ENCODE measurements around the gene KRABD2.

Gene KRABD2

GRCh38 chr17:8412089-8412488 is 35.6 kb upstream of the KRABD2 start:
- Histone ChIP-seq H3K27me3 (ENCODE audit: control insufficient read depth in 4 of 4, insufficient read depth in 4 of 4, low read length in 3 of 4) (no peaks in the 10 kb centered on the region), H3K4me3 (ENCODE audit: low read depth in 1 of 3, low read length in 3 of 3) (no peak overlapping the region), H3K4me1 (ENCODE audit: control insufficient read depth in 4 of 4, insufficient read depth in 4 of 4, low read length in 3 of 4) (peaks cover 0 to 9% (median 8%) of the 10 kb centered on the region in 4 donors), H3K9me3 (ENCODE audit: control insufficient read depth in 4 of 4, low read length in 3 of 4) (no peaks in the 10 kb centered on the region), H3K9ac (ENCODE audit: low read depth in 1 of 2, low read length in 2 of 2) (no peak overlapping the region), H3K27ac (ENCODE audit: low read depth in 1 of 2, low read length in 2 of 2) (no peak overlapping the region), H3K36me3 (ENCODE audit: control insufficient read depth in 4 of 4, insufficient read depth in 3 of 4, low read depth in 1 of 4, low read length in 3 of 4) (no peaks in the 10 kb centered on the region)
- TF ChIP-seq TAF1 (conservative IDR thresholded peaks at IDR 0.05), result no peak
- no peak for TF ChIP-seq GABPA (IDR thresholded peaks at IDR 0.05 in 1 of 2, conservative IDR thresholded peaks at IDR 0.05 in 1 of 2)
- TF ChIP-seq SP1 (IDR thresholded peaks at IDR 0.05), result no peak
- no peak for TF ChIP-seq MAX (IDR thresholded peaks at IDR 0.05)
- TF ChIP-seq ATF3 (IDR thresholded peaks at IDR 0.05), result no peak
- no peak for TF ChIP-seq FOXA2 (IDR thresholded peaks at IDR 0.05)
- TF ChIP-seq REST (IDR thresholded peaks at IDR 0.05), result no peak
- no peak for TF ChIP-seq CTCF (IDR thresholded peaks at IDR 0.05; ENCODE audit: low read depth, low read length, missing input control)
- TF ChIP-seq JUND (IDR thresholded peaks at IDR 0.05), result no peak
- TF ChIP-seq RXRA (IDR thresholded peaks at IDR 0.05), result no peak
- TF ChIP-seq ZBTB33 (IDR thresholded peaks at IDR 0.05), result no peak
- no peak for TF ChIP-seq NR2F2 (IDR thresholded peaks at IDR 0.05)
- TF ChIP-seq RAD21 (IDR thresholded peaks at IDR 0.05), result no peak
- TF ChIP-seq YY1 (IDR thresholded peaks at IDR 0.05), result no peak
- no peak for TF ChIP-seq HNF4G (IDR thresholded peaks at IDR 0.05)
- TF ChIP-seq HNF4A (conservative IDR thresholded peaks at IDR 0.05), result no peak
- no peak for TF ChIP-seq FOXA1 (IDR thresholded peaks at IDR 0.05)
- TF ChIP-seq EGR1 (IDR thresholded peaks at IDR 0.05; ENCODE audit: low read depth in 2 of 2), result no peak
- no peak for DNase-seq (ENCODE audit: low spot score)
- 79% methylated on average over 5 of the region's 5 CpGs for WGBS

Measured in liver (tissue), 8 donors.